ENCODE results near the gene ADGRB3.
A peak's percentile ranks its signal among the peaks of the same experiment; 100 is the strongest.

GRCh38 chr6:68976260-68976659 lies 341.2 kb downstream of the ADGRB3 start:
- TF ChIP-seq EZH2phosphoT487 (IDR thresholded peaks at IDR 0.05; ENCODE audit: borderline replicate concordance, low read depth, low read length) (no peak), CTCF (conservative IDR thresholded peaks at IDR 0.05; ENCODE audit: low read length) (peak; percentile 71)

All from OCI-LY7 (cell line).